Activated CD4-positive, CD25-positive, alpha-beta regulatory T cell treated with anti-CD3 and anti-CD28 coated beads, Interleukin-2, amount 50 U/mL, for 16 hours (primary cell): Measurements from ENCODE around the gene ASPG.

Source experiments
- DNase-seq: peaks from one replicate; pipeline ENCODE4 v3.0.0-alpha.2; 2020; ENCODE audit warnings: low read depth, low spot score

ASPG gene

DNA sequence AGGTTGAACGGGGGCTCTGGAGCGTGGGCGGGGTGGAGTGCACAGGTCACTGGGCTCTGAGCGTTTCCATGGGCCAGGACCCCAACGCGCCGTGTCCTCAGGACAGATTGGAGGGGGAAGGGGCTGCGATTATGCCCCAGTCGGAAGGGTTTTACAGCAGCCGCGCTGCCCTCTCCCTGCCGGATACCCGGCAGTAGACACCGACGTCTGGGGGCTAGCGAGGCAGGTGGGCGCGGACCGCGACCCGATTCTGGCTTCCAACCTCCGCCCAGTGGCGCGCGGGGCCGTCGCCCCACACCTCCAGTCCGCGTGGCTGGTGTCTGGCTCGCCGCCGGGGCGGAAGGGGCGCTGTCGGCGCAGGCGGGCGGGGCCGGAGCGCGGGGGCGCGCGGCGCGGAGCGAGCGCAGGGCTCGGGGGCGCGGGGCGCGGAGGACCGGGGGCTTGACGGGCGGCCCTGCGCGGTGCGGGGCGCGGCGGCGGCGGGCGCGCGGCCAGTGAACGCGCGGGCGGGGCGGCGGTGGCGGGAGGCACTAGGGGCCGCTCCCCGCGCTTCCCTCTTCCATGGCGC is 50.5 kb downstream of the ASPG start:
- DNase-seq = no peak

- DNase-seq = no peak
Observed at GRCh38 chr14:104136472-104137296, 51.2 kb downstream of the ASPG start.

DNA sequence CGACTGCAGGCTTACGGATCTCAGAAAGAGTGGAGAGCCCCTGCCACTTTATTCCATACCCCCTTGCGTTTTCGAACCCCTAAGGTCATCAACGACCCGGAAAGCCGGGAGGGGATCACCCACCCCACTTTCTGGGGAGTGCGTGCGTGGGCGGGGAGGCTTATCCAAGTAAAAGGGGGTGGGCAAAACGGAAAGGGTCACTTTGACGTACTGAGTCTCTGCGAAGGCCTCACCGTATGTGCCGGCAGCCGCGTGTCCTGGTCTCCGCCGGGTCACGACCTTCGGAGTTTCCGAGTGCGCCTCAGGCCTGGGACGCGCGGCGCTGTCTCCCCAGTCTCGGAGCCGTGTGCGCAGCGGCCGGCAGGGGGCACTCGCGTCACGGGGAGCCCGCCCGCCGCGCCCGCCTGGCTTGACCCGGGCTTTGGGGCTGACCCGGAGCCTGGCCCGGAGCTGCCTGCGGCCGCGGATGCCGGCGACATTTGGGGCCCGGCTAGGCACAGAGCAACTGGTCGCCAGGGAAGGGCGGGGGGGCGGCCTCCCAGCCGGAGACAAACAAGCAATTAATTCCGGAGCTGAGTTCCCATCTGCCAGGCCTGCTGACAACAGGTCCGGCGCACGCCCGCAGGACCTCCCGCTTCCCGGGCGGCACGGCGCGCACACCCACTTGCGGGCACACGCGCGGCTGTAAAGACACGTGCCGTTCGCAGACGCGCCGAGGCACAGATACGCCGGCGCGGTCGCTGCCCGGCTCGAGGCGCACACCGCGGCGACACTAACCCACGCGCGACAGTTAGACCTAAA is 52.0 kb downstream of the ASPG start:
- peak; percentile 19 for DNase-seq

DNA sequence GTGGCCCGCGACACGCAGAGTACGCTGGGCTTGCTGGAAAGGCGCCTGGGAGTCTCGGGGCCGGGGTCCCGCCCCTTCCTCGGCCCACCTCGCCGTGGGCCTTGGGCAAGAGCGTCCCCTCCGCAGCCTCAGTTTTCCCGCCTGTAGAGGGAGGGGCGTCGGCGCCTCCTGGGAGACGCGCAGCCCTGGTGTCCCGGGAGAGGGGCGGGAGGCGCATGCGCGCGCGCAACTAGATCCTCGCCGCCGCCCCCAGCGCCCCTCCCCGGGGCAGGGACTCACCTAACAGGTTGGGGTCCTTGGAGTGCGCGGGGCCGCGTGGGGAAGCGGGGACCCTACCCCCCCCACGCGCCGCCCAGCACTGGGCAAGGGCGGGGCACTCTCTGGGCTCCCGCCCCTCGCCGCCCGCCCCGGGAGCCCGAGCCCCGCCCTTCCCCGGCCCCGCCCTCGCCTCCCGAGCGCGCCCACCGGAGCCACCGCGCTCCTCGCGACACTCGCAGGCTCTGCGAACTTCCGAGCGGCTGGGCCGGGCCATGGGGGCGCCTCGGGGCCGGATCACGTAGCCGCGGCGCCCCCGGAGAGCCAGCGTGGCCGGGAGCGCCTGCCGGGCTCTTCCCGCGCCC is 52.7 kb downstream of the ASPG start, which contains the start of gene KIF26A:
TSS of gene KIF26A (plus strand) at position 490 of the 620 bp plus-strand sequence. CDS start 136 bp downstream, outside the sequence.
- no peak for DNase-seq

DNA sequence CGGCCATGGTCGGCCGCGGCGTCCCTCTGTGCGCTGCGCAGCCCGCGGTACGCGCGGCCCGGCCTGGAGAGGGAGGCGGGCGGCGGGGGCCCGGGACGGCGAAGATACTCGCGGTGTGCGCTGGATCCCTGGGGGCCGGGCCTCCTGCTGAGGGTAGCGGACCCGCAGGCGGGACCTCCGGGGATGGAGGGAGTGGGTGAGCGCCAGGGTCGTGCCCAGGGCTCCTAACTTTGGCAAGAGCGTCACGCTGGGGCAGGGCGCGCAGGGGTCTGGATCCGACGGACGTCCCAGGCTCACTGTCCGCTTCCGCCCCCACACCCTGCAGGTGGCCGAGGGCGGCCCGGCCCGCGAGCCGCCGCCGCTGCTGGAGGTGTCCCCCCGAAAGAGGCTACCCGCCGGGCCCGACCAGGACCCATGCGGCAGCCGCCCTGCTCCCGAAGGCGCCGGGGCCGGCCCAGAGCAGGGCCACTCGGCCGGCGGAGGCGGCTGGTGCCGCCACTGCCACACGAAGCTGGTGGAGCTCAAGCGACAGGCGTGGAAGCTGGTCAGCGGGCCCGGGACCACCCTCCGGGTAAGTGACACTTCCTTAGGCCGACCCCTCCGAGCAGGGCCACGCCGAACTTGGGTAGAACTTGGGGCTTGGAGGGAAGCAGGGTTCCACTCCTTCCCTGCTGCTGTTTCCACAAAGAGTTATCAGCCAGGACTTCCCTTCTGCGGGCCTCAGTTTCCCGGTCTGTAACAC is 53.4 kb downstream of the ASPG start:
- DNase-seq = no peak

GRCh38 chr14:104139460-104140212 is 54.1 kb downstream of the ASPG start:
- no peak for DNase-seq

DNA sequence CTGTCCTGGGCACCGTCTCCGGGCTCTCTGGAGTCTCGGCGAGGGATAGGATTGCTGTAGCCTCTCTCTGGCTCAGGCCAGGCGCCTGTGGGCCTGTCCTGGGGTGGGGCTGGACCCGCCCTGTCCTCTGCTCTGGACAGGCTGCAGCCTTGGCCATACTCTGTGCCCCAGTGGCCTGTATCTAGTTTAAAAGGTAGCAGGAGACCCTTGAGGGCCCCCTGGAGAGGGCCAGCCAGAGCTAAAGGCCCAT is 54.6 kb downstream of the ASPG start:
- no peak for DNase-seq

DNA sequence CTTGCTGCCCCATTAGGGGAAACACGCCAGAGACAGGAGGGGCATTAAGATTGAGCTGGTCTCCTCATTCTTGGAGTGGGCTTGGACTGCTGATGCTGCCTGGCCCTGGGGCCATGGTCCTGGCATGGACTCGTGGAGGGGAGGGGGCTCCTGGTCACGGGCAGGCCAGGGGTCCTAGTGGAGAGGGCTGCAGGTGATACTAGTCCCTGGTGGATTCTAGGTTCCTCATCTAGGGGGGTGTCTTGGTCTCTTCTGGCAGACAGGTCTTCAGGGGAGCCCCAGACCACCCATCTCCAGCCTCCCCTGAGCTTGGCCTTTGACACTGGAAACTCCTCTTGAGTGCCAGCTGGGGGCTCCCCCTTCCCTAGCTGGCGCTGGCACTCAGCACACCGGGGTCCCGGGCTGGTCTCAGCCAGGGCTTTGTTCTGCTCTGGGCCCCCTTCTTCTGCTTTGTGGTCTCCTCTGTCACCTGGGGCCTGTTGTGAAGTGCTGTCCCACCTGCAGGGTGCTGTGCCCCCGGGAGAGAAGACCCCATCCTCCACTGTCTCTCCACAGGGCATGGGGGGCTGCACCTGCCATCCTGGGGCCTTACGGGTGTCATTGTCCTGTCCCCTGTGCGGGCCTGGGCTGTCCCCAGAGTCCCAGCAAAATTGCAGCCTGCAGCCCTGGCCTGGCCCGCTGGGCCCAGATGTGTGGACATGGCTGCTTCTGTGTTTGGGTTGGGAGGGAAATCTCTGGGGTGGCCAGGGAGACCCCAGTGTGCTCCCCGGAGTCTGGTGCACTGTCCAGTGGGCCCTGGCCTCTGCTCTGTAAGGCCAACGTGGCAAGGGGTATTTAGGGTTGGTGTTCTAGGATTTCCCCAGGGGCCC is 55.2 kb downstream of the ASPG start:
- no peak for DNase-seq

DNA sequence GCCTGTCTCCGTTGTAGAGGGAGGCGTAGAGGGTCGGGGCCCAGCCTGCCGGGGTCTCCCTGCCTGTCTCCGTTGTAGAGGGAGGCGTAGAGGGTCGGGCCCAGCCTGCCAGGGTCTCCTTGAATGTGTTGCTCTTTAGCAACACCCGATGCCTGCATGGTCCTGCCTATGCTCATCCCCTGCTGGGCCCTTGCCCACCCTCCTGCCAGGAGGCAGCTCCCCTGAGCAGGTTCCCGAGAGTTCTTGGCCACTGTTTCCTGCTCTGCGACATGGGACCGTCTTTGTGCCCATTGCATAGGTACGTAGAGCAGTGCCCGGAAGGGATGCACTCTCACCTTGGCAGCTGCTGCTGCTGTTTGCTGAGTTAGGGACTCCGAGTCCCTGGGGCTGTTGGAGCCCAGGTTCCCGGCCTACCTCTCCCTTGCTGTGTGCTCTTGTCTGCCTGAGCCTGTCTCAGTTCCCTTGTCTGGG is 56.2 kb downstream of the ASPG start:
- DNase-seq = no peak

- DNase-seq = no peak
Observed at GRCh38 chr14:104142136-104142945, 56.8 kb downstream of the ASPG start.

DNA sequence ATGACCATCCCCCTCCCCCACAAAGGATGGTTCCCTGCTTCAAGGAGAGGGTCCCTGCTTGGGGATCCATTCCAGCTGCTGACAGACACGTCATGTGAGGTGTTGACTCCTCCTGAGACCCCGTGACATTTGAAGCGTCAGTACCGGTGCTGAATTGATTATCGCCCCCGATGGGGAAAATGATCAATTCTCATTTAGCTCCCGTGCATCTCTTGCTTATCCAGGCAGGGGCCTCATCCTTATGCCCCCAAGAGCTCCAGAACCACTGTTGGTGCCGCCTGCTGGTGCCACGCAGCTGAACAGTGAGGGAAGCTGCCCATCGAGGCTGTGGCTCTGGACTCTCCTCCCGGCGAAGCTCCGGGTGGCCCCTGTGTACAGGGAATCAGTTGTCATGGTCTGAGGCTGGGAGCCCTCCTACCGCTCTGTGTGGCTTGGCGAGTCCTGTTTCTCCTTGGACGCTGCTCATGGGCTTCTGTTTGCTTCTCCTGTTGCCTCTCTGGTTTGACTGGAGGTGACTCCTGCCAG is 57.5 kb downstream of the ASPG start:
- no peak for DNase-seq

DNA sequence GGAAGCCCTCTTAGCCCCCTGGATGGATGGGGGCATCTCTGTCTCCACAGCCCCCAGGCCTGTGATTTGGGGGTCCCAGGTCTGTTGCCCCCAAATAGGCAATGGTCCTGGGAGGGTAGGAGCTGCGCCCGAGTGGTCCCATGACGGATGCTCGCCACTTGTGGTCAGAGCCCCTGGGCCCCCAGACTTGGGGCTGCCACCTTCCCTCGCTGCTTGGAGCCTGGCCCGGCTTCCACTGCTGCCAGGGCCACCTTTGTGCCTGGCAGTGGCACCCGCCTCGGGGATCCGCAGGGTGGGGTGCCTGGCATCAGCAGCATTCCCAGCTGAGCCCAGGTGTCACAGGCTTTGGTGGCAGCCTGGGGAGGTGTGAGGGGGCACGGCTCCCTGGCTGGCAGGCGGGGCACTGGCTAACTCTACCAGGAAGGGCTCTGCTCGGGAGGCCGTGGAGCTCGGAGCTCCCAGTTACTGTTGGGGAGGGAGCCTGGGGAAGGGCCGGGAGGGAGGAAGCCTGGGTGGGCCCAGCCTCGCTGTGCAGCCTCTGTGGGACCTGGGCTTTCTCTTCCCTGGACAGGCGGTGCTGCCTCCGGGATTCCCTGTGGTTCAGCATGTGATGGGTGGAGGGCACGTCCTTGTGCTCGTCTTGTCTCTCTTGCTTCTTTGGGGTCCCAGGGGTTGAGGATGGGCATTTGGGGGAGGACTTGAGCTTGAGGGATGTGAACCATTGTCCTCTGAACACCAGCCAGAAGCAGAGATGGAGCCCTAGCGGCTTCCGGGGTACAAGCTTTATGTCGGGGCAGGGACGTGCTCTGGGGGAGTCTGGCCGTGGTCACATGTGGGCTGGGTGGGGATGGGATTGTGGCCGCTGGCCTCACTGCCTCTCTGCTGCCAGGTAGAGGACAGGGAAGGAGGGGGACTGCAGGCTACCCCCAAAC is 58.3 kb downstream of the ASPG start:
- no peak for DNase-seq

GRCh38 chr14:104144453-104144790 is 58.9 kb downstream of the ASPG start:
- DNase-seq = no peak

DNA sequence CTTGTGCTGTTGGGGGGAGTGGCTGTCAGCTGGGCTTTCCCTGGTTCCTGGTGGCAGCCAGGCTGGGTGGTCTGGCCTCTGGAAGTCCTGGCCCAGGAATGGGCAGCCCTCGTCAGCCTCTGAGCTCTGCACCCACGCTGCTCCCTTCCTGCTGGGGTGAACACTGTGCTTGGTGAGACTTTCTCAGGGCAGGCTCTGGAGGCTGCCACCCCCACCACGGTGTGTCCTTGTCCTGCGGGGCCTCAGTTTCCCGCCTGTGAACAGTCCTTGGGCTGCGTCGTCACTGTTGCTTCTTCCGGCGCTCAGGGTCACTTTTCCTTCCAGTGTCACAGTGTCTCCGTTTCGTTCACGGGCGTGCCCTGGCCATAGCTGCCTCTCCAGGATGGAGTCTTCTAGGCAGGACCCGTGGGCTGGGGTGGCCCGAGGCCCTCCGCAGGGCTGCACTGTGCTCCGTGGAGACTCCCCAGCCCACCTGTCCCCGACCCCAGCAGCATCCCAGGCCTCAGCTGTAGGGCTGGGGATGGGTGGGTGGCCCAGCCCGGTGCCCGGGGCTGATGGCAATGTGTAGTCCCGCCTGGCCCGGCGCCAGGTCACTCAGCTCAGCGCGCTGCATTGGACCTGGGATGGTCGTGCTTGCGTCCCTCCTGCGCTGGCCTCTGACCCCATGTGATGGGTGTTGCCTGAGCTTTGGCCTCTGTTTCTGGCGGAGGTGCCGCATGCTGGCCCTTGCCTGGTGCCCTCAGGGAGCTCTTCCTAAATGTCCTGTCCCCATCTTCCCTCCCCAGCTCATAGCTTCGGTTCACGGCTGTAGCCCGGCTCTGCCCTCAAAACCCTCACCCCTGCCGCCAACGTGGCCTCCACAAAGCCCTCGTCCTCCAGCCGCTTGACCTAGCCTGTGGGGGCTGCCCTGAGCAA is 59.7 kb downstream of the ASPG start:
- DNase-seq = no peak

- DNase-seq = no peak
Observed at GRCh38 chr14:104145826-104146601, 60.5 kb downstream of the ASPG start.
